Endothelial cell of umbilical vein (primary cell): ENCODE measurements around the gene SMTNL2. TPM values are rescaled to one million over a fixed set of nuclear protein-coding genes. Genes with fewer than 3 reads are reported as not detected.

Experiments used
- BruUV-seq: library from RNA; stranded (reverse); fragments of 400-500 nt; replicated peaks from 2 replicates; lab custom pipeline; 2021; lab: Mats Ljungman, UMichigan
- CTCF ChIA-PET: fragments of 300-600, 350-600 bp; sonication (Branson Sonifier 250); formaldehyde crosslinking; loops from one replicate; lab custom pipeline; 2021; ENCODE audit warnings: antibody characterized with exemption, inconsistent platforms; lab: Charles Lee
- POLR2A ChIA-PET: fragments of 300-600, 350-600 bp; sonication (Branson Sonifier 250); formaldehyde crosslinking; loops from one replicate; lab custom pipeline; 2021; ENCODE audit warnings: antibody characterized with exemption, inconsistent platforms; lab: Charles Lee
- DNase-seq: peaks from one replicate; pipeline ENCODE4 v3.0.0-alpha.2; 2011; ENCODE audit warnings: low read depth, low spot score
- FAIRE-seq: peaks from 2 replicates; lab custom pipeline; 2011; peaks lifted over from hg19 to GRCh38; lab: Jason Lieb, UNC
- H2AFZ ChIP-seq: 2 replicates; pipeline ENCODE4 v1.6.0; 2012; ENCODE audit warnings: low read depth, low read length, control low read depth, inconsistent platforms
- H3K27ac ChIP-seq: 2 replicates; pipeline ENCODE4 v1.5.1; 2011; ENCODE audit warnings: low read depth, mild to moderate bottlenecking, control low read depth, low read length, moderate library complexity; ENCODE audit not compliant: insufficient read depth
- H3K27me3 ChIP-seq, 2 experiments: 2 replicates each; pipeline versions ENCODE4 v1.6.0 to v1.6.1; 2011; ENCODE audit warnings: low read length in 2 of 2, mixed read lengths in 1 of 2; ENCODE audit not compliant: control insufficient read depth in 2 of 2, insufficient read depth in 2 of 2
- H3K36me3 ChIP-seq, 2 experiments: 2 replicates in 1 of 2; 3 replicates in 1 of 2; pipeline ENCODE4 v1.5.1; 2011; ENCODE audit warnings: low read length in 2 of 2, mild to moderate bottlenecking in 1 of 2, moderate library complexity in 1 of 2; ENCODE audit not compliant: control insufficient read depth in 2 of 2, insufficient read depth in 2 of 2; ENCODE audit errors: extremely low read depth in 1 of 2
- H3K4me1 ChIP-seq: 3 replicates; pipeline ENCODE4 v1.5.1; 2011; ENCODE audit warnings: mild to moderate bottlenecking, low read length; ENCODE audit not compliant: control insufficient read depth, insufficient read depth; ENCODE audit errors: extremely low read depth
- H3K4me2 ChIP-seq: 2 replicates; pipeline ENCODE4 v1.6.1; 2011; ENCODE audit warnings: low read length, control low read depth, mixed read lengths; ENCODE audit not compliant: insufficient read depth
- H3K4me3 ChIP-seq, 3 experiments: fragments of 200-600 bp in 1 of 3; sonication (generic), shearing (Covaris generic) in 1 of 3; replicated peaks in 1 of 3; 2 replicates each; pipeline ENCODE4 v1.5.1; 2011 to 2016; ENCODE audit warnings: control low read depth in 3 of 3, low read length in 3 of 3, mild to moderate bottlenecking in 2 of 3, inconsistent platforms in 1 of 3, low read depth in 1 of 3, moderate library complexity in 1 of 3; ENCODE audit not compliant: insufficient read depth in 1 of 3
- H3K79me2 ChIP-seq: 2 replicates; pipeline ENCODE4 v1.6.0; 2012; ENCODE audit warnings: low read length, inconsistent platforms; ENCODE audit not compliant: control insufficient read depth, insufficient read depth
- H3K9ac ChIP-seq: replicated peaks from 2 replicates; pipeline ENCODE3; 2011; ENCODE audit warnings: low read length, control low read depth; ENCODE audit not compliant: insufficient read depth; ENCODE audit errors: extremely low read depth
- H3K9me1 ChIP-seq: replicated peaks from 3 replicates; pipeline ENCODE4 v1.6.0; 2011; ENCODE audit warnings: mild to moderate bottlenecking, low read length; ENCODE audit not compliant: control insufficient read depth, insufficient read depth; ENCODE audit errors: extremely low read depth
- H3K9me3 ChIP-seq: replicated peaks from 2 replicates; pipeline ENCODE4 v1.5.1; 2012; ENCODE audit warnings: low read length, inconsistent platforms; ENCODE audit not compliant: control insufficient read depth, insufficient read depth
- H4K20me1 ChIP-seq: replicated peaks from 2 replicates; pipeline ENCODE3; 2011; ENCODE audit warnings: mild to moderate bottlenecking, low read length; ENCODE audit not compliant: control insufficient read depth, insufficient read depth; ENCODE audit errors: extremely low read depth
- EZH2 ChIP-seq: IDR thresholded peaks from 2 replicates; pipeline ENCODE4 v1.6.1; 2012; ENCODE audit warnings: borderline replicate concordance, low read depth, mild to moderate bottlenecking, moderate library complexity, low read length, inconsistent platforms; ENCODE audit not compliant: severe bottlenecking
- FOS ChIP-seq: IDR thresholded peaks from 2 replicates; pipeline ENCODE4 v1.6.1; 2011; ENCODE audit warnings: mild to moderate bottlenecking, low read length, moderate library complexity, borderline replicate concordance; ENCODE audit not compliant: insufficient read depth
- GATA2 ChIP-seq: IDR thresholded peaks from 2 replicates; pipeline ENCODE4 v1.7.0; 2011; ENCODE audit warnings: low read depth, mild to moderate bottlenecking, moderate library complexity, mixed read lengths, low read length; ENCODE audit not compliant: insufficient read length, insufficient read depth
- JUN ChIP-seq: IDR thresholded peaks from 2 replicates; pipeline ENCODE4 v1.6.1; 2011; ENCODE audit warnings: borderline replicate concordance, low read depth; ENCODE audit not compliant: insufficient read length, insufficient read depth
- MAX ChIP-seq: IDR thresholded peaks from 2 replicates; pipeline ENCODE4 v1.6.1; 2011; ENCODE audit not compliant: insufficient read depth, insufficient read length
- MYC ChIP-seq: IDR thresholded peaks from one replicate; pipeline ENCODE4 v1.6.1; 2011; ENCODE audit warnings: mild to moderate bottlenecking, low read depth, low read length
- POLR2A ChIP-seq: IDR thresholded peaks from 2 replicates; pipeline ENCODE4 v1.6.1; 2012; ENCODE audit warnings: low read depth, mild to moderate bottlenecking, control low read depth, low read length
- POLR2AphosphoS5 ChIP-seq: IDR thresholded peaks from 2 replicates; pipeline ENCODE4 v1.6.1; 2012; ENCODE audit warnings: low read depth, mild to moderate bottlenecking, control low read depth, low read length, moderate library complexity; ENCODE audit not compliant: insufficient read depth
- dilution Hi-C: fragments of 300-500 bp; cut with MboI; formaldehyde crosslinking; loops from one replicate; pipeline ENCODE4 v1.15.0; 2019; ENCODE audit warnings: low sequenced_read_pairs; ENCODE audit not compliant: extremely low pct_ligation_motif_present
- intact Hi-C: fragments of 100-400 bp; cut with micrococcal nuclease; formaldehyde crosslinking; loops from one replicate; pipeline ENCODE4 v1.10.0; 2022
- polyA plus RNA-seq, 4 experiments: library from polyadenylated mRNA; depleted of rRNA in 3 of 4; stranded (reverse) in 3 of 4; unstranded in 1 of 4; fragments of >200 nt; gene quantifications; 2 replicates each; pipeline versions ENCODE4 v1.2.1 to v1.2.3, GENCODE V29; 2011 to 2012; ENCODE audit warnings: missing spikeins in 1 of 4
- total RNA-seq: library from RNA; stranded (reverse); gene quantifications from 2 replicates; pipeline ENCODE4 v1.2.3, GENCODE V29; 2021
- TF ChIP-seq, protein P1 (sequence below), 2 donors: IDR thresholded peaks; 1 replicate in 1 of 2; 2 replicates in 1 of 2; pipeline ENCODE4 v1.5.1; 2011; ENCODE audit warnings: low read length in 2 of 2, mild to moderate bottlenecking in 2 of 2, moderate library complexity in 2 of 2, control low read depth in 1 of 2, inconsistent platforms in 1 of 2, low read depth in 1 of 2; ENCODE audit not compliant: insufficient read depth in 1 of 2; ENCODE audit errors: extremely low read depth in 1 of 2

Gene SMTNL2
- total and polyA plus RNA-seq, 2 donors (not counting 3 experiments of a cell fraction or from before 2014, with no cell fraction given): not detected

DNA sequence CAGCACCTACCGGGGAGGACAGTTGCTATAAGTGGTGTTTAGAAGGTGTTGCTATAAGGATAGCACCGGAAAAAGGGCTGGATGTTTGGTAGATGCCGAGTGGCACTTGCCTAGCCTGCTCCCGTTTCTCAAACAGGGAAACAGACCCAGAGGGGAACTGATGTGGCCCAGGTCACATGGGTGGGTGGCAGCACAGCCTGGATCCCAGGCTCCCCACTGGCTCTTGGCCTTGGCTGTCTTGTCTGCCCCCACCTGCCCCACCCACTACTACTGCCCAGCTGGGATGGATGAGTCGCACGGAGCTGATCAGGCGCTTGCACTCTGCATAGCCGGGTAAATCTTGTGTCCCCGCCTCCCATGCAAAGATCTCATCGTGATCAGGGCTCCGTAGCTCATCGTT lies 7.2 kb downstream of the SMTNL2 start:
- BruUV-seq: no TSS peak
- Histone ChIP-seq H3K27ac (no peak overlapping the region), H4K20me1 (no peaks in the 10 kb centered on the region), H3K9ac (no peak overlapping the region), H3K4me1 (no peaks in the 10 kb centered on the region), H3K4me2 (no peak overlapping the region), H3K27me3 (peaks cover 0 to 7% of the 10 kb centered on the region in 2 experiments), H3K4me3 (no peak overlapping the region), H3K36me3 (no peaks in the 10 kb centered on the region), H3K79me2 (no peaks in the 10 kb centered on the region), H3K9me1 (no peaks in the 10 kb centered on the region), H2AFZ (no peak overlapping the region), H3K9me3 (no peaks in the 10 kb centered on the region)
- TF ChIP-seq FOS (no peak), POLR2AphosphoS5 (no peak), MYC (no peak), JUN (no peak), MAX (no peak), POLR2A (no peak), GATA2 (no peak), EZH2 (no peak)
- TF ChIP-seq, protein P1, sequence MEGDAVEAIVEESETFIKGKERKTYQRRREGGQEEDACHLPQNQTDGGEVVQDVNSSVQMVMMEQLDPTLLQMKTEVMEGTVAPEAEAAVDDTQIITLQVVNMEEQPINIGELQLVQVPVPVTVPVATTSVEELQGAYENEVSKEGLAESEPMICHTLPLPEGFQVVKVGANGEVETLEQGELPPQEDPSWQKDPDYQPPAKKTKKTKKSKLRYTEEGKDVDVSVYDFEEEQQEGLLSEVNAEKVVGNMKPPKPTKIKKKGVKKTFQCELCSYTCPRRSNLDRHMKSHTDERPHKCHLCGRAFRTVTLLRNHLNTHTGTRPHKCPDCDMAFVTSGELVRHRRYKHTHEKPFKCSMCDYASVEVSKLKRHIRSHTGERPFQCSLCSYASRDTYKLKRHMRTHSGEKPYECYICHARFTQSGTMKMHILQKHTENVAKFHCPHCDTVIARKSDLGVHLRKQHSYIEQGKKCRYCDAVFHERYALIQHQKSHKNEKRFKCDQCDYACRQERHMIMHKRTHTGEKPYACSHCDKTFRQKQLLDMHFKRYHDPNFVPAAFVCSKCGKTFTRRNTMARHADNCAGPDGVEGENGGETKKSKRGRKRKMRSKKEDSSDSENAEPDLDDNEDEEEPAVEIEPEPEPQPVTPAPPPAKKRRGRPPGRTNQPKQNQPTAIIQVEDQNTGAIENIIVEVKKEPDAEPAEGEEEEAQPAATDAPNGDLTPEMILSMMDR (IDR thresholded peaks at IDR 0.05; ENCODE audit: extremely low read depth in 1 of 2, insufficient read depth in 1 of 2, low read depth in 1 of 2, low read length in 2 of 2): no peak
- DNase-seq (no peak), FAIRE-seq (no peak)
- intact Hi-C loops: no loop called here
- dilution Hi-C loops: no loop called here
- ChIA-PET POLR2A (interaction anchor here (0.6 kb wide), 1 partner anchor 250 kb away, joined by 3 read pairs; no protein-coding TSS in a partner anchor), CTCF (interaction anchor here (1.8 kb wide), 1 partner anchor 24 kb away, joined by 12 read pairs; no protein-coding TSS in a partner anchor)
